ENCODE data around the gene TRABD2A. TPM values are rescaled to one million over a fixed set of nuclear protein-coding genes. Genes with fewer than 3 reads are reported as not detected.

The TRABD2A gene
- polyA plus RNA-seq, 4 donors, result 2.0 to 35.5 (median 14.1) TPM

GRCh38 chr2:84833481-84834150 is 47.3 kb downstream of the TRABD2A start:
- Histone ChIP-seq H3K27ac (ENCODE audit: low read depth in 1 of 3, low read length in 2 of 3) (peak overlapping the region in 1 of 3 donors; percentile 11), H3K9me3 (ENCODE audit: control insufficient read depth in 2 of 2, insufficient read depth in 1 of 2, low read depth in 1 of 2, low read length in 1 of 2) (peaks cover 0 to 14% of the 10 kb centered on the region in 2 donors)
- WGBS, 3 donors, result 85 to 89% (median 86%) methylated on average over 12 of the region's 12 CpGs

GRCh38 chr2:84832772-84833461 is 48.0 kb downstream of the TRABD2A start:
- no peak overlapping the region for H3K4me3 ChIP-seq (ENCODE audit: low read depth in 1 of 3, low read length in 3 of 3)
- peaks cover 0 to 16% (median 0%) of the 10 kb centered on the region in 3 donors for H3K36me3 ChIP-seq (ENCODE audit: control insufficient read depth in 3 of 3, insufficient read depth in 2 of 3, low read depth in 1 of 3, low read length in 3 of 3)
- WGBS, 3 donors, result 60 to 76% (median 61%) methylated on average over 5 of the region's 5 CpGs
- no peaks in the 10 kb centered on the region for H3K27me3 ChIP-seq (ENCODE audit: control insufficient read depth in 3 of 3, insufficient read depth in 3 of 3, low read length in 3 of 3)
- H3K4me1 ChIP-seq (ENCODE audit: control insufficient read depth in 3 of 3, insufficient read depth in 2 of 3, low read depth in 1 of 3, low read length in 2 of 3), result no peaks in the 10 kb centered on the region
- peak overlapping the region in 1 of 3 donors; percentile 43 for H3K27ac ChIP-seq (ENCODE audit: low read depth in 1 of 3, low read length in 2 of 3)
- DNase-seq (peak in 1 of 2 donors; percentile 8), FAIRE-seq (no peak)
- H3K9me3 ChIP-seq (ENCODE audit: control insufficient read depth in 2 of 2, insufficient read depth in 1 of 2, low read depth in 1 of 2, low read length in 1 of 2), result peaks cover 0 to 14% of the 10 kb centered on the region in 2 donors

More at GRCh38 chr2:84833481-84834150, 47.3 kb downstream of the TRABD2A start:
- Histone ChIP-seq H3K27me3 (ENCODE audit: control insufficient read depth in 3 of 3, insufficient read depth in 3 of 3, low read length in 3 of 3) (no peaks in the 10 kb centered on the region), H3K4me1 (ENCODE audit: control insufficient read depth in 3 of 3, insufficient read depth in 2 of 3, low read depth in 1 of 3, low read length in 2 of 3) (no peaks in the 10 kb centered on the region), H3K36me3 (ENCODE audit: control insufficient read depth in 3 of 3, insufficient read depth in 2 of 3, low read depth in 1 of 3, low read length in 3 of 3) (peaks cover 0 to 12% (median 0%) of the 10 kb centered on the region in 3 donors), H3K4me3 (ENCODE audit: low read depth in 1 of 3, low read length in 3 of 3) (no peak overlapping the region)
- no peak for FAIRE-seq
- no peak for DNase-seq

- H3K27me3 ChIP-seq (ENCODE audit: control insufficient read depth in 3 of 3, insufficient read depth in 3 of 3, low read length in 3 of 3), result no peaks in the 10 kb centered on the region
- 86 to 91% (median 87%) methylated on average over 10 of the region's 10 CpGs for WGBS, 3 donors
- peaks cover 0 to 6% of the 10 kb centered on the region in 2 donors for H3K9me3 ChIP-seq (ENCODE audit: control insufficient read depth in 2 of 2, insufficient read depth in 1 of 2, low read depth in 1 of 2, low read length in 1 of 2)
- no peaks in the 10 kb centered on the region for H3K4me1 ChIP-seq (ENCODE audit: control insufficient read depth in 3 of 3, insufficient read depth in 2 of 3, low read depth in 1 of 3, low read length in 2 of 3)
- no peak for DNase-seq
- no peak overlapping the region for H3K4me3 ChIP-seq (ENCODE audit: low read depth in 1 of 3, low read length in 3 of 3)
- no peak for FAIRE-seq
- H3K36me3 ChIP-seq (ENCODE audit: control insufficient read depth in 3 of 3, insufficient read depth in 2 of 3, low read depth in 1 of 3, low read length in 3 of 3), result peaks cover 0 to 18% (median 0%) of the 10 kb centered on the region in 3 donors
- H3K27ac ChIP-seq (ENCODE audit: low read depth in 1 of 3, low read length in 2 of 3), result no peak overlapping the region
Measured at GRCh38 chr2:84830758-84831500, 50.0 kb downstream of the TRABD2A start.

- H3K27me3 ChIP-seq (ENCODE audit: control insufficient read depth in 3 of 3, insufficient read depth in 3 of 3, low read length in 3 of 3), result no peaks in the 10 kb centered on the region
- no peaks in the 10 kb centered on the region for H3K4me1 ChIP-seq (ENCODE audit: control insufficient read depth in 3 of 3, insufficient read depth in 2 of 3, low read depth in 1 of 3, low read length in 2 of 3)
- 64 to 89% (median 88%) methylated on average over 11 of the region's 11 CpGs for WGBS, 3 donors
- no peak for FAIRE-seq
- H3K4me3 ChIP-seq (ENCODE audit: low read depth in 1 of 3, low read length in 3 of 3), result no peak overlapping the region
- H3K36me3 ChIP-seq (ENCODE audit: control insufficient read depth in 3 of 3, insufficient read depth in 2 of 3, low read depth in 1 of 3, low read length in 3 of 3), result peaks cover 0 to 15% (median 0%) of the 10 kb centered on the region in 3 donors
- H3K9me3 ChIP-seq (ENCODE audit: control insufficient read depth in 2 of 2, insufficient read depth in 1 of 2, low read depth in 1 of 2, low read length in 1 of 2), result no peaks in the 10 kb centered on the region
- peak overlapping the region in 1 of 3 donors; percentile 4 for H3K27ac ChIP-seq (ENCODE audit: low read depth in 1 of 3, low read length in 2 of 3)
- no peak for DNase-seq
Measured at GRCh38 chr2:84830095-84830494, 50.8 kb downstream of the TRABD2A start.

GRCh38 chr2:84829693-84830092 is 51.2 kb downstream of the TRABD2A start:
- no peaks in the 10 kb centered on the region for H3K9me3 ChIP-seq (ENCODE audit: control insufficient read depth in 2 of 2, insufficient read depth in 1 of 2, low read depth in 1 of 2, low read length in 1 of 2)
- peak overlapping the region in 1 of 3 donors; percentile 4 for H3K27ac ChIP-seq (ENCODE audit: low read depth in 1 of 3, low read length in 2 of 3)
- H3K4me1 ChIP-seq (ENCODE audit: control insufficient read depth in 3 of 3, insufficient read depth in 2 of 3, low read depth in 1 of 3, low read length in 2 of 3), result no peaks in the 10 kb centered on the region
- WGBS, 3 donors, result 86 to 97% (median 86%) methylated on average over 2 of the region's 2 CpGs
- H3K4me3 ChIP-seq (ENCODE audit: low read depth in 1 of 3, low read length in 3 of 3), result no peak overlapping the region
- FAIRE-seq (no peak), DNase-seq (no peak)
- H3K36me3 ChIP-seq (ENCODE audit: control insufficient read depth in 3 of 3, insufficient read depth in 2 of 3, low read depth in 1 of 3, low read length in 3 of 3), result peaks cover 0 to 15% (median 0%) of the 10 kb centered on the region in 3 donors
- H3K27me3 ChIP-seq (ENCODE audit: control insufficient read depth in 3 of 3, insufficient read depth in 3 of 3, low read length in 3 of 3), result no peaks in the 10 kb centered on the region

- no peak overlapping the region for H3K4me3 ChIP-seq (ENCODE audit: low read depth in 1 of 3, low read length in 3 of 3)
- no peaks in the 10 kb centered on the region for H3K9me3 ChIP-seq (ENCODE audit: control insufficient read depth in 2 of 2, insufficient read depth in 1 of 2, low read depth in 1 of 2, low read length in 1 of 2)
- H3K27ac ChIP-seq (ENCODE audit: low read depth in 1 of 3, low read length in 2 of 3), result no peak overlapping the region
- H3K27me3 ChIP-seq (ENCODE audit: control insufficient read depth in 3 of 3, insufficient read depth in 3 of 3, low read length in 3 of 3), result no peaks in the 10 kb centered on the region
- H3K36me3 ChIP-seq (ENCODE audit: control insufficient read depth in 3 of 3, insufficient read depth in 2 of 3, low read depth in 1 of 3, low read length in 3 of 3), result peaks cover 0 to 17% (median 0%) of the 10 kb centered on the region in 3 donors
- no peak for DNase-seq
- WGBS, 3 donors, result 85 to 88% (median 88%) methylated on average over 2 of the region's 2 CpGs
- no peak for FAIRE-seq
- H3K4me1 ChIP-seq (ENCODE audit: control insufficient read depth in 3 of 3, insufficient read depth in 2 of 3, low read depth in 1 of 3, low read length in 2 of 3), result no peaks in the 10 kb centered on the region
Measured at GRCh38 chr2:84827978-84828575, 52.8 kb downstream of the TRABD2A start.

GRCh38 chr2:84823788-84824187 is 57.1 kb downstream of the TRABD2A start:
- H3K9me3 ChIP-seq (ENCODE audit: control insufficient read depth in 2 of 2, insufficient read depth in 1 of 2, low read depth in 1 of 2, low read length in 1 of 2), result no peaks in the 10 kb centered on the region
- FAIRE-seq, result no peak
- H3K27ac ChIP-seq (ENCODE audit: low read depth in 1 of 3, low read length in 2 of 3), result no peak overlapping the region
- 96 to 98% (median 97%) methylated on average over 21 of the region's 21 CpGs for WGBS, 3 donors
- no peak overlapping the region for H3K4me3 ChIP-seq (ENCODE audit: low read depth in 1 of 3, low read length in 3 of 3)
- H3K27me3 ChIP-seq (ENCODE audit: control insufficient read depth in 3 of 3, insufficient read depth in 3 of 3, low read length in 3 of 3), result no peaks in the 10 kb centered on the region
- no peak for DNase-seq
- H3K36me3 ChIP-seq (ENCODE audit: control insufficient read depth in 3 of 3, insufficient read depth in 2 of 3, low read depth in 1 of 3, low read length in 3 of 3), result peaks cover 0 to 22% (median 0%) of the 10 kb centered on the region in 3 donors
- no peaks in the 10 kb centered on the region for H3K4me1 ChIP-seq (ENCODE audit: control insufficient read depth in 3 of 3, insufficient read depth in 2 of 3, low read depth in 1 of 3, low read length in 2 of 3)

- DNase-seq (no peak), FAIRE-seq (no peak)
- Histone ChIP-seq H3K4me3 (ENCODE audit: low read depth in 1 of 3, low read length in 3 of 3) (no peak overlapping the region), H3K9me3 (ENCODE audit: control insufficient read depth in 2 of 2, insufficient read depth in 1 of 2, low read depth in 1 of 2, low read length in 1 of 2) (no peaks in the 10 kb centered on the region), H3K27ac (ENCODE audit: low read depth in 1 of 3, low read length in 2 of 3) (no peak overlapping the region), H3K36me3 (ENCODE audit: control insufficient read depth in 3 of 3, insufficient read depth in 2 of 3, low read depth in 1 of 3, low read length in 3 of 3) (peaks cover 0 to 20% (median 0%) of the 10 kb centered on the region in 3 donors), H3K4me1 (ENCODE audit: control insufficient read depth in 3 of 3, insufficient read depth in 2 of 3, low read depth in 1 of 3, low read length in 2 of 3) (no peaks in the 10 kb centered on the region), H3K27me3 (ENCODE audit: control insufficient read depth in 3 of 3, insufficient read depth in 3 of 3, low read length in 3 of 3) (no peaks in the 10 kb centered on the region)
- 87 to 89% (median 88%) methylated on average over 5 of the region's 5 CpGs for WGBS, 3 donors
Measured at GRCh38 chr2:84823229-84823628, 57.7 kb downstream of the TRABD2A start.
